ENCODE results near the gene FNDC3B.
A peak's percentile ranks its signal among the peaks of the same experiment; 100 is the strongest.

Gene FNDC3B

DNA sequence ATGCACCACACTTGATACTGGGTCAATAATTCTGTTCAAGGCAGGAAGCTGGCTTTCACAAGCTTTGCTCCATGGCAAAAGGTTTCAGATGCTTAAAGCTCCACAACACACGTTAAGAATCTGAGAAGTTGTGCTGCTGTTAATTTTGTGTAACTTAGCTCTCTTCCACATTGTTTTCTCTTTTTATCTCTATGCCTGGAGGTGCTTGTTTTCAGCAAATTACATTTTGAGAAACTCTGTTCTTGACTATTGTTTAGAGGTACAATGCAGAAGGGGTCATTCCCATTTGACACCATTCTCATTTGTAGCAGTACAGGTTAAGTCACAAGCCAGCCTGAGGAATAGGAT lies 156.0 kb downstream of the FNDC3B start:
- no peak for DNase-seq
- H3K9me3 ChIP-seq (ENCODE audit: control extremely low read depth in 1 of 5, control insufficient read depth in 4 of 5, insufficient read depth in 2 of 5, low read depth in 1 of 5, low read length in 4 of 5): no peaks in the 10 kb centered on the region
- H3K4me3 ChIP-seq (ENCODE audit: control insufficient read depth in 1 of 7, extremely low read depth in 1 of 7, insufficient read depth in 4 of 7, low read depth in 2 of 7, low read length in 6 of 7): no peak overlapping the region
- H3K27me3 ChIP-seq (replicated peaks in 2 of 5; ENCODE audit: control insufficient read depth in 4 of 5, insufficient read depth in 5 of 5, low read length in 4 of 5): no peaks in the 10 kb centered on the region
- H3K36me3 ChIP-seq (ENCODE audit: control insufficient read depth in 4 of 4, insufficient read depth in 4 of 4, low read length in 3 of 4): peaks cover 0 to 5% (median 1%) of the 10 kb centered on the region in 4 experiments
- WGBS (ENCODE audit: insufficient coverage): 100% methylated on average over 1 of the region's 1 CpG
- POLR2A ChIA-PET: interaction anchor here (0.7 kb wide), 1 partner anchor 116 kb away, joined by 3 read pairs; no protein-coding TSS in a partner anchor
- peak overlapping the region in 1 of 2 experiments; percentile 29 for H3K27ac ChIP-seq (ENCODE audit: insufficient read depth in 1 of 2, low read depth in 1 of 2, low read length in 2 of 2, poor library complexity in 1 of 2, severe bottlenecking in 2 of 2)
- H3K4me1 ChIP-seq (ENCODE audit: control extremely low read depth in 1 of 4, control insufficient read depth in 4 of 4, insufficient read depth in 4 of 4, low read length in 3 of 4): peaks cover 0 to 7% (median 5%) of the 10 kb centered on the region in 4 experiments
- CTCF ChIA-PET: interaction anchor here (1.5 to 1.8 kb wide), 2 partner anchors 8 to 25 kb away, joined by 3 to 5 read pairs; no protein-coding TSS in a partner anchor

GRCh38 chr3:172197344-172197743 lies 158.0 kb downstream of the FNDC3B start:
- 100% methylated on average over 2 of the region's 3 CpGs for WGBS (ENCODE audit: insufficient coverage)
- peaks cover 0 to 13% (median 5%) of the 10 kb centered on the region in 4 experiments for H3K4me1 ChIP-seq (ENCODE audit: control extremely low read depth in 1 of 4, control insufficient read depth in 4 of 4, insufficient read depth in 4 of 4, low read length in 3 of 4)
- DNase-seq: no peak
- H3K4me3 ChIP-seq (ENCODE audit: control insufficient read depth in 1 of 7, extremely low read depth in 1 of 7, insufficient read depth in 4 of 7, low read depth in 2 of 7, low read length in 6 of 7): no peak overlapping the region
- POLR2A ChIA-PET: no interaction called here
- H3K9me3 ChIP-seq (ENCODE audit: control extremely low read depth in 1 of 5, control insufficient read depth in 4 of 5, insufficient read depth in 2 of 5, low read depth in 1 of 5, low read length in 4 of 5): no peaks in the 10 kb centered on the region
- no peak overlapping the region for H3K27ac ChIP-seq (ENCODE audit: insufficient read depth in 1 of 2, low read depth in 1 of 2, low read length in 2 of 2, poor library complexity in 1 of 2, severe bottlenecking in 2 of 2)
- peaks cover 0 to 7% (median 1%) of the 10 kb centered on the region in 4 experiments for H3K36me3 ChIP-seq (ENCODE audit: control insufficient read depth in 4 of 4, insufficient read depth in 4 of 4, low read length in 3 of 4)
- H3K27me3 ChIP-seq (replicated peaks in 2 of 5; ENCODE audit: control insufficient read depth in 4 of 5, insufficient read depth in 5 of 5, low read length in 4 of 5): no peaks in the 10 kb centered on the region
- CTCF ChIA-PET: interaction anchor here (0.7 kb wide), 1 partner anchor 11 kb away, joined by 3 read pairs; no protein-coding TSS in a partner anchor

DNA sequence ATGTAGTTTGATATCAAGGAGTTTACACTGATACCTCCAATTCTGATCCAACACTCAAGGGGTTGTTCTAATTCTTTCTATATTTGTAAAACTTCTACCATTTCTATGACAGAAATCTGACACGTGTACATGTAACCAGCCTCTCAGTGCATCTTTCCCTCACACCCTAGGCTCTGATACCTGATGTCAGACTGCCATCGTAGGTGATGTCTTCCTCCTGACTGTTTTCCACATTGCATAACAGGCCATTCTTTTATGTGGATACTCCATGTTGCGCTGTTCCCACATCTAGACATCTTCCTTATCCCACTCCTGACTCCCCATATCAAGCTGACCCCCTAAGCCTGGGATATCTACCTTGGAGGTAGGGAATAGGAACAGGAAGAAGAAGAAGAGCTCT lies 159.1 kb downstream of the FNDC3B start:
- H3K27me3 ChIP-seq (replicated peaks in 2 of 5; ENCODE audit: control insufficient read depth in 4 of 5, insufficient read depth in 5 of 5, low read length in 4 of 5): no peaks in the 10 kb centered on the region
- peaks cover 0 to 7% (median 1%) of the 10 kb centered on the region in 4 experiments for H3K36me3 ChIP-seq (ENCODE audit: control insufficient read depth in 4 of 4, insufficient read depth in 4 of 4, low read length in 3 of 4)
- no peaks in the 10 kb centered on the region for H3K9me3 ChIP-seq (ENCODE audit: control extremely low read depth in 1 of 5, control insufficient read depth in 4 of 5, insufficient read depth in 2 of 5, low read depth in 1 of 5, low read length in 4 of 5)
- H3K27ac ChIP-seq (ENCODE audit: insufficient read depth in 1 of 2, low read depth in 1 of 2, low read length in 2 of 2, poor library complexity in 1 of 2, severe bottlenecking in 2 of 2): no peak overlapping the region
- no peak for DNase-seq
- H3K4me3 ChIP-seq (ENCODE audit: control insufficient read depth in 1 of 7, extremely low read depth in 1 of 7, insufficient read depth in 4 of 7, low read depth in 2 of 7, low read length in 6 of 7): no peak overlapping the region
- WGBS (ENCODE audit: insufficient coverage): 100% methylated on average over 2 of the region's 3 CpGs
- POLR2A ChIA-PET: no interaction called here
- peaks cover 0 to 10% (median 3%) of the 10 kb centered on the region in 4 experiments for H3K4me1 ChIP-seq (ENCODE audit: control extremely low read depth in 1 of 4, control insufficient read depth in 4 of 4, insufficient read depth in 4 of 4, low read length in 3 of 4)
- CTCF ChIA-PET: no interaction called here

DNA sequence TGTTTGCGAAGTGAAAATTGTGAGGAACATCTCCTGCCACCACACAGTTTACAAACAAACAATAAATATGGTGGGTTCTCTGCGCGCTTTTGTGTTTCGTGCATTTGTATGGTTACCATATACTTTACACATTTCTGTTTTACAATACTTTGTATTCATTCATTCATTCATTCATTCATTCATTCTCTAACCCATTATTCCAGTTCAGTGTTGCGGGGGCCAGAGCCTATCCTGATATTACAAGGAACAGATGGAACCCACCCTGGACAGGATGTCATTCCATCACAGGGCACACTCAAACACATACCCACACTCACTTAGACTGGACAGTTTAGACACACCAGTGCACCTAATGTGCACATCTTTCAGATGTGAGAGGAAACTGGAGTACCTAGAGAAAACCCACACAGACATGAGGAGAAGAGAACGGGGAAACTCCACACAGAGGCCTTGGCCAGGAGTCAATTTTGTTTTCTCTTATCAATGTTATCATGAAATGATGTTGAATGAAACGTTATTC lies 160.5 kb downstream of the FNDC3B start:
- ChIA-PET CTCF (no interaction called here), POLR2A (no interaction called here)
- Histone ChIP-seq H3K4me3 (ENCODE audit: control insufficient read depth in 1 of 7, extremely low read depth in 1 of 7, insufficient read depth in 4 of 7, low read depth in 2 of 7, low read length in 6 of 7) (no peak overlapping the region), H3K4me1 (ENCODE audit: control extremely low read depth in 1 of 4, control insufficient read depth in 4 of 4, insufficient read depth in 4 of 4, low read length in 3 of 4) (peaks cover 0 to 10% (median 1%) of the 10 kb centered on the region in 4 experiments), H3K27me3 (replicated peaks in 2 of 5; ENCODE audit: control insufficient read depth in 4 of 5, insufficient read depth in 5 of 5, low read length in 4 of 5) (no peaks in the 10 kb centered on the region), H3K36me3 (ENCODE audit: control insufficient read depth in 4 of 4, insufficient read depth in 4 of 4, low read length in 3 of 4) (peaks cover 0 to 12% (median 1%) of the 10 kb centered on the region in 4 experiments), H3K27ac (ENCODE audit: insufficient read depth in 1 of 2, low read depth in 1 of 2, low read length in 2 of 2, poor library complexity in 1 of 2, severe bottlenecking in 2 of 2) (no peak overlapping the region), H3K9me3 (ENCODE audit: control extremely low read depth in 1 of 5, control insufficient read depth in 4 of 5, insufficient read depth in 2 of 5, low read depth in 1 of 5, low read length in 4 of 5) (peaks cover 0 to 3% (median 0%) of the 10 kb centered on the region in 5 experiments)
- no peak for DNase-seq
- WGBS (ENCODE audit: insufficient coverage): 95% methylated on average over 4 of the region's 7 CpGs

DNA sequence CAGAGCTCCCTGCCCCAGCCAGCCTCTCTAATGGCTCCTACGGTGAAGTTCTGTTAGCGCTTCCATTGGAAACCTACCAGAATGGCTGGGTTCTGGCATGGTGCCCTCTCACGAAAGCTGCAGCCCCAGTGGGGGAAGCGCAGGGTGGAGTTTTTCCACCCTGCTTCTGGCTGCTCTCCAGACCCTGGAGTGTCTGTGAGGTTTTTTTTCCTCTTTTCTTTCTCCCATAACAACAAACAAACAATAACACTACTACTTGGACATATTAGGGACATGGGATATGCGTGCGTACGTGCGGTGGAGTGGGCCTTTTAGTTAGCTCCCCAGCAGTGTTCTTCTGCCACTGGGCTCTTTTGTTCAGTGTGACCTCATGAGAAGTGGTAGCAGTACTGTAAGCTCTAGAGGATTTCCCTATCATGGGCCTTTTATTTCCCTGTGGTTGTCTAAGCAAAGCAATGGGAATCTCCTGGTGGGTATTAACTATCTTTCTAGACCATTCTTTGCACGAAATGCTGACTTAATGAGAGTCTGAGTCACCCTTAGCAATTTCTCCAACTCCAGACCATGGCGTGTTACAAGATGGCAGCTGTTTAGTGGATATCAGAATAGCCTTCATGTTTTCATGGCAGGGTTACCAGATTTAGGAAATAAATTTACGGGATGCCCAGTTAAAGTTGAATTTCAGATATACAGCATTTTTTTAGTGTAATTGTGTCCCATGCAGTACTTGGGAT lies 161.9 kb downstream of the FNDC3B start:
- H3K9me3 ChIP-seq (ENCODE audit: control extremely low read depth in 1 of 5, control insufficient read depth in 4 of 5, insufficient read depth in 2 of 5, low read depth in 1 of 5, low read length in 4 of 5): peaks cover 0 to 5% (median 2%) of the 10 kb centered on the region in 5 experiments
- peak overlapping the region; percentile 9 to 54 for H3K27ac ChIP-seq (ENCODE audit: insufficient read depth in 1 of 2, low read depth in 1 of 2, low read length in 2 of 2, poor library complexity in 1 of 2, severe bottlenecking in 2 of 2)
- CTCF ChIA-PET: interaction anchor here (0.6 to 1.8 kb wide), 2 partner anchors 11 to 275 kb away, joined by 4 to 6 read pairs; no protein-coding TSS in a partner anchor
- peaks cover 0 to 19% (median 1%) of the 10 kb centered on the region in 4 experiments for H3K36me3 ChIP-seq (ENCODE audit: control insufficient read depth in 4 of 4, insufficient read depth in 4 of 4, low read length in 3 of 4)
- no peak overlapping the region for H3K4me3 ChIP-seq (ENCODE audit: control insufficient read depth in 1 of 7, extremely low read depth in 1 of 7, insufficient read depth in 4 of 7, low read depth in 2 of 7, low read length in 6 of 7)
- WGBS (ENCODE audit: insufficient coverage): 100% methylated on average over 4 of the region's 11 CpGs
- DNase-seq: peak in 2 of 3 donors; percentile 25 to 42
- no peaks in the 10 kb centered on the region for H3K27me3 ChIP-seq (replicated peaks in 2 of 5; ENCODE audit: control insufficient read depth in 4 of 5, insufficient read depth in 5 of 5, low read length in 4 of 5)
- H3K4me1 ChIP-seq (ENCODE audit: control extremely low read depth in 1 of 4, control insufficient read depth in 4 of 4, insufficient read depth in 4 of 4, low read length in 3 of 4): peaks cover 0 to 6% (median 0%) of the 10 kb centered on the region in 4 experiments
- POLR2A ChIA-PET: no interaction called here

DNA sequence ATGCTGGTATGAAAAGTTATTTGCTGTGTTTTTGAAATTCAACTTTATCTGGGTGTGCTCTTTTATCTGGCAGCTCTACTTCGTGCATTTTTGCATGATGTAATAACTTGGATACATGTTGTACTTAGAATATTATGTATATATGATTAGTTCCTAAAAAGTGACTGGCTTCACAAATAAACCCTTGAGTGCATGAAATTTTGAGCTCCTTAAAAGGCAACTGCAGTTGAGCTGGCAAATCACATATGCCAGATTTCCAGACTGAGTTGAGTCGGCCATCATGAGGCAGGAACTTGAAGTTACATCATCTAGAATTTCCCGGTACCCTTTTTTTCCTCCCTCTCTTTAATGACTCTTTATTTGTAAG lies 162.5 kb downstream of the FNDC3B start:
- Histone ChIP-seq H3K36me3 (ENCODE audit: control insufficient read depth in 4 of 4, insufficient read depth in 4 of 4, low read length in 3 of 4) (peaks cover 0 to 19% (median 1%) of the 10 kb centered on the region in 4 experiments), H3K4me3 (ENCODE audit: control insufficient read depth in 1 of 7, extremely low read depth in 1 of 7, insufficient read depth in 4 of 7, low read depth in 2 of 7, low read length in 6 of 7) (no peak overlapping the region), H3K4me1 (ENCODE audit: control extremely low read depth in 1 of 4, control insufficient read depth in 4 of 4, insufficient read depth in 4 of 4, low read length in 3 of 4) (peaks cover 0 to 6% (median 0%) of the 10 kb centered on the region in 4 experiments), H3K9me3 (ENCODE audit: control extremely low read depth in 1 of 5, control insufficient read depth in 4 of 5, insufficient read depth in 2 of 5, low read depth in 1 of 5, low read length in 4 of 5) (peaks cover 0 to 5% (median 2%) of the 10 kb centered on the region in 5 experiments), H3K27me3 (replicated peaks in 2 of 5; ENCODE audit: control insufficient read depth in 4 of 5, insufficient read depth in 5 of 5, low read length in 4 of 5) (no peaks in the 10 kb centered on the region), H3K27ac (ENCODE audit: insufficient read depth in 1 of 2, low read depth in 1 of 2, low read length in 2 of 2, poor library complexity in 1 of 2, severe bottlenecking in 2 of 2) (peak overlapping the region; percentile 9 to 54)
- peak in 1 of 3 donors; percentile 27 for DNase-seq
- ChIA-PET POLR2A (no interaction called here), CTCF (interaction anchor here (0.6 to 1.8 kb wide), 2 partner anchors 10 to 275 kb away, joined by 4 to 6 read pairs; no protein-coding TSS in a partner anchor)
- no CpG with 5 or more reads among the region's 3 CpGs for WGBS (ENCODE audit: insufficient coverage)

DNA sequence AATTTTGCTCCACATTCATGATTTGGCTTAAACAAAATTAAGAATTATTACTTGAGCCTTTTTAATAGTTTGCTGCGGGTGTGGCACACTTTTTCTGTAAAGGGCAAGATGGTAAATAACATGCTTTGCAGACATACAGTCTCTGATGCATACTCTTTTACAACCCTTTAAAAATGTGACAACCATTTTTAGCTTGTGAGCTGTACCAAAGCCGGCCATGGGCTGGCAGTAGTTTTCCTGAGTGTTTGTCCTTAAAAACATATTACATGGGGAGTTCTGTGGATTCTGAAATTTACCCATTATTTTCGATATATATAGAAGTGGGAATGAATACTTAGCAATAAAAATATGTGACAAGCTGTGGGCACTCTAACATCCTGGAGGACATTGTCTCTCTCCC lies 163.4 kb downstream of the FNDC3B start:
- Histone ChIP-seq H3K9me3 (ENCODE audit: control extremely low read depth in 1 of 5, control insufficient read depth in 4 of 5, insufficient read depth in 2 of 5, low read depth in 1 of 5, low read length in 4 of 5) (peaks cover 0 to 5% (median 2%) of the 10 kb centered on the region in 5 experiments), H3K4me3 (ENCODE audit: control insufficient read depth in 1 of 7, extremely low read depth in 1 of 7, insufficient read depth in 4 of 7, low read depth in 2 of 7, low read length in 6 of 7) (no peak overlapping the region), H3K36me3 (ENCODE audit: control insufficient read depth in 4 of 4, insufficient read depth in 4 of 4, low read length in 3 of 4) (peaks cover 0 to 19% (median 1%) of the 10 kb centered on the region in 4 experiments), H3K27ac (ENCODE audit: insufficient read depth in 1 of 2, low read depth in 1 of 2, low read length in 2 of 2, poor library complexity in 1 of 2, severe bottlenecking in 2 of 2) (no peak overlapping the region), H3K27me3 (replicated peaks in 2 of 5; ENCODE audit: control insufficient read depth in 4 of 5, insufficient read depth in 5 of 5, low read length in 4 of 5) (no peaks in the 10 kb centered on the region), H3K4me1 (ENCODE audit: control extremely low read depth in 1 of 4, control insufficient read depth in 4 of 4, insufficient read depth in 4 of 4, low read length in 3 of 4) (peaks cover 0 to 6% (median 0%) of the 10 kb centered on the region in 4 experiments)
- 100% methylated on average over 2 of the region's 3 CpGs for WGBS (ENCODE audit: insufficient coverage)
- ChIA-PET POLR2A (interaction anchor here (0.7 kb wide), 1 partner anchor 113 kb away, joined by 3 read pairs; no protein-coding TSS in a partner anchor), CTCF (no interaction called here)
- no peak for DNase-seq
